Measurements from ENCODE around the gene ARL6.

- TF ChIP-seq POLR2A (IDR thresholded peaks at IDR 0.05; ENCODE audit: low read length), result no peak
- no peak for TF ChIP-seq GATA1 (IDR thresholded peaks at IDR 0.05; ENCODE audit: low read depth, low read length)
Observed at GRCh38 chr3:97825101-97825500, 60.5 kb downstream of the ARL6 start.

Data from erythroblast (primary cell).